ENCODE data around the gene AMER3.

Gene AMER3

DNA sequence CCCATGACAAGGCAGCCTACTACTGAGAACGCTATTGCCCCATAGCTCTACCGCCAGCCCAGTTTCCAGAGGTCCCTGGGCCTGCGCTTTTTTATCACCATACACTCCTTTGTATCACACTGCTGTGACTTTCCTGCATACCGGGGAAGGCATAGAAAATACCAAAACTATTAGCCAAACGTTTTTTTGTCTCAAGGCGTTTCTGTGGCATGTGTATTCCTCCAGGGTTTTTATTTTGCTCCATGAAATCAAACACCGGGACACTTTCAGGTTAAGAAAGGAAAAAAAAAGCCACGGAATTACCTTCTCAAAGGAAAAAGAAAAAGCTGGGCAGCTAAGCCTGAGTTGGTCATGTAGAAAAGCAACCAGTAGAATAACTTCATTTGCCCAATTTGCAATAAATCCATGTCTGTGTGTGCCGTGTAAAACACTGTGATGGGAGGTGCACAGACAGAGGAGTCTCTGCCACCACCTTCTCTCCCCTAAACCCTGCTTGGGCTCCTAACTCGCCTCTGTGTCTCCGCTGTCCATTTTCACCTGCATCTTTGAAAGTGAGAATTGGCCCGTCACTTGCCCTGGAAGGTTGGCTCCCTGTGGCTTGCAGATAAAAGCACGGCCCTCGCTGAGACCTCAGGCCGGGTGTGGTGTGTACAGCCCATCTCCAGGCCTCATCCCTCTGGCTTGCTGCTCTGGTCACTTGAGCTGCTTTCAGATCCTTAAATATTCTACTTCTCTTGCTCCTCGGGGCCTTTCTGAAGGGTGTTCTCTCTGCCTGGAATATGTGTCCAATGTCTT lies 1.7 kb downstream of the AMER3 start:
- no peaks in the 10 kb centered on the region for H3K36me3 ChIP-seq (ENCODE audit: insufficient read depth, insufficient read length, low read length)
- DNase-seq (ENCODE audit: low read depth, low spot score): no peak
- no peaks in the 10 kb centered on the region for H3K4me1 ChIP-seq (ENCODE audit: insufficient read depth, insufficient read length)
- TF ChIP-seq SUZ12 (IDR thresholded peaks at IDR 0.05; ENCODE audit: extremely low read depth, insufficient read depth, insufficient read length): no peak
- TF ChIP-seq ZNF274 (IDR thresholded peaks at IDR 0.05; ENCODE audit: low read depth, low read length): no peak
- TF ChIP-seq YY1 (IDR thresholded peaks at IDR 0.05; ENCODE audit: insufficient read depth, insufficient read length): no peak
- H3K9me3 ChIP-seq (ENCODE audit: insufficient read depth, low read length): no peaks in the 10 kb centered on the region
- peak overlapping the region; percentile 47 for H3K4me3 ChIP-seq (ENCODE audit: insufficient read length, low read depth)
- no peak overlapping the region for H3K9ac ChIP-seq (ENCODE audit: insufficient read length, low read depth)
- H3K27me3 ChIP-seq (ENCODE audit: insufficient read depth, insufficient read length): peaks cover 48% of the 10 kb centered on the region

- Histone ChIP-seq H3K4me1 (ENCODE audit: insufficient read depth, insufficient read length) (no peaks in the 10 kb centered on the region), H3K36me3 (ENCODE audit: insufficient read depth, insufficient read length, low read length) (no peaks in the 10 kb centered on the region), H3K27me3 (ENCODE audit: insufficient read depth, insufficient read length) (peaks cover 36% of the 10 kb centered on the region), H3K4me3 (ENCODE audit: insufficient read length, low read depth) (no peak overlapping the region), H3K9ac (ENCODE audit: insufficient read length, low read depth) (no peak overlapping the region), H3K9me3 (ENCODE audit: insufficient read depth, low read length) (no peaks in the 10 kb centered on the region)
- DNase-seq (ENCODE audit: low read depth, low spot score): no peak
- TF ChIP-seq ZNF274 (IDR thresholded peaks at IDR 0.05; ENCODE audit: low read depth, low read length) (no peak), SUZ12 (IDR thresholded peaks at IDR 0.05; ENCODE audit: extremely low read depth, insufficient read depth, insufficient read length) (no peak)
Observed at GRCh38 chr2:130759906-130760753, 4.8 kb downstream of the AMER3 start.

DNA sequence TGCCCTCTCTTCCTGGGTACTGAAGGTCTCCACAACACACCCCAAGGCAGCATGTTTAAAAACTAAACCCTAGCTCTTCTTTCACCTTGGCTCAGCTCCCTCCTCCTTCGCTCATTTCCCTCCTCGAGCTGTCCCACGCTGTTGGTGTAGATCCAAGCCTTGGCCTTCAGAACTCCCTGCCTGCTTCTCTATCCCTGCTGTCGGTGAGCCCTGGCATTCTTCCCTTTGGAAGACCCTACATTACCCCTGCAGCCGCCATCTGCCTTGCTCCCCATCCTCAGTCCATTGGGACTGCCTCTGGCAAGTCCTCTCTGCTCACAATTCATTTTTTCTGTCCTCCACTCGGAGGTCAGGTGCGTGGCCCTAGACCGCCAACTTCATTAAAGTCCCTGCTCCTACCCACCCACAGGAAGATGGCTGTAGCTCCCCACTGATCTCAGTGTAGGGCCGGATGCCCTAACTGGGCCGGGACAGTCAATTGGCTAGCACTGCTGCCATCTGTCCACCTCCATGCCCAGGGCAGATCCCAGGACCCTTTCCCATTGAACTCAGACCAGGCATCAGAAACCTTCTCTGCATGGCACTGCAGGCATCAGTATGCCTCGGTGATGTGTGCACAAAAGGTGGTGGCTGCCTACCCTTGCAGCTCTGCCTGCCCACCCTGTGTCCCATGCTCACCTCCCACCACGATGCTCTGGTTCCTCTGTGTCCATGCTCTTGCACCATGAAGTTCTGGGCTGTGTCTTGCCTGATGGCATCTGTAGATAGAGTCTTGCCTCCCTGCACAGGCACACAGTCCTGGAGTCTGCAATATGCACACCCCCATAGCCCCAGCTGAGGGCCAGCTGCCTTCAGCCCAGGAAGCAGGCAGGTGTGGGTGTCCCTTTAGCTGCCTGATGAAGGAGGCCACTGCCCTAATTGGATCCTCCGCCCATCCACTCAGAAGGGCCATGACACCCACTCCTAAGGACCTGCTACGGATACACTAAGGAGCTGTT lies 5.7 kb downstream of the AMER3 start:
- H3K4me3 ChIP-seq (ENCODE audit: insufficient read length, low read depth): no peak overlapping the region
- no peaks in the 10 kb centered on the region for H3K9me3 ChIP-seq (ENCODE audit: insufficient read depth, low read length)
- H3K9ac ChIP-seq (ENCODE audit: insufficient read length, low read depth): no peak overlapping the region
- no peaks in the 10 kb centered on the region for H3K36me3 ChIP-seq (ENCODE audit: insufficient read depth, insufficient read length, low read length)
- no peak for DNase-seq (ENCODE audit: low read depth, low spot score)
- TF ChIP-seq SUZ12 (IDR thresholded peaks at IDR 0.05; ENCODE audit: extremely low read depth, insufficient read depth, insufficient read length) (no peak), YY1 (IDR thresholded peaks at IDR 0.05; ENCODE audit: insufficient read depth, insufficient read length) (no peak)
- H3K27me3 ChIP-seq (ENCODE audit: insufficient read depth, insufficient read length): peaks cover 30% of the 10 kb centered on the region
- H3K4me1 ChIP-seq (ENCODE audit: insufficient read depth, insufficient read length): no peaks in the 10 kb centered on the region

- no peaks in the 10 kb centered on the region for H3K36me3 ChIP-seq (ENCODE audit: insufficient read depth, insufficient read length, low read length)
- H3K9ac ChIP-seq (ENCODE audit: insufficient read length, low read depth): no peak overlapping the region
- TF ChIP-seq SUZ12 (IDR thresholded peaks at IDR 0.05; ENCODE audit: extremely low read depth, insufficient read depth, insufficient read length) (no peak), ZNF274 (IDR thresholded peaks at IDR 0.05; ENCODE audit: low read depth, low read length) (no peak), YY1 (IDR thresholded peaks at IDR 0.05; ENCODE audit: insufficient read depth, insufficient read length) (no peak)
- H3K4me1 ChIP-seq (ENCODE audit: insufficient read depth, insufficient read length): no peaks in the 10 kb centered on the region
- H3K27me3 ChIP-seq (ENCODE audit: insufficient read depth, insufficient read length): peaks cover 19% of the 10 kb centered on the region
- H3K4me3 ChIP-seq (ENCODE audit: insufficient read length, low read depth): no peak overlapping the region
- no peaks in the 10 kb centered on the region for H3K9me3 ChIP-seq (ENCODE audit: insufficient read depth, low read length)
- DNase-seq (ENCODE audit: low read depth, low spot score): no peak
Observed at GRCh38 chr2:130762031-130762909, 6.9 kb downstream of the AMER3 start.

DNA sequence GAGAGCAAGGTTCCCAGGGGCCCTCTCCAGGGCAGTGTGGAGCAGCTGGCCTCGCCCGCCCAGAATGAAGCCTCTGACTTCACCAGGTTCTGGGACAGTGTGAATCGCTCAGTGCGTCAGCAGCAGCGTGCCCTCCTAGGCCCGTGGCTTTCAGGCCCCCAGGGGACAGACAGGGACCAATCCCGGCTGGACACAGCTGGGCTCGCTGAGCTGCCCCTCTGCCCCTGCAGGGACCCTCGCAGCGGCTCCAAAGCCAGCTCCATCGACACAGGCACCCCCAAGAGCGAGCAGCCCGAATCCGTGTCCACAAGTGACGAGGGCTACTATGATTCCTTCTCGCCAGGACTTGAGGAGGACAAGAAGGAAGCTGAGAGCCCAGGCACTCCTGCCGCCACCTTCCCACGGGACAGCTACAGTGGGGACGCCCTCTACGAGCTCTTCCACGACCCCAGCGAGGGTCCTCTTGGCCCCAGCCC lies 7.6 kb downstream of the AMER3 start:
- Histone ChIP-seq H3K9ac (ENCODE audit: insufficient read length, low read depth) (no peak overlapping the region), H3K4me1 (ENCODE audit: insufficient read depth, insufficient read length) (no peaks in the 10 kb centered on the region), H3K9me3 (ENCODE audit: insufficient read depth, low read length) (no peaks in the 10 kb centered on the region), H3K36me3 (ENCODE audit: insufficient read depth, insufficient read length, low read length) (no peaks in the 10 kb centered on the region), H3K4me3 (ENCODE audit: insufficient read length, low read depth) (no peak overlapping the region), H3K27me3 (ENCODE audit: insufficient read depth, insufficient read length) (peaks cover 14% of the 10 kb centered on the region)
- TF ChIP-seq SUZ12 (IDR thresholded peaks at IDR 0.05; ENCODE audit: extremely low read depth, insufficient read depth, insufficient read length): no peak
- TF ChIP-seq YY1 (IDR thresholded peaks at IDR 0.05; ENCODE audit: insufficient read depth, insufficient read length): no peak
- TF ChIP-seq ZNF274 (IDR thresholded peaks at IDR 0.05; ENCODE audit: low read depth, low read length): no peak
- no peak for DNase-seq (ENCODE audit: low read depth, low spot score)

GRCh38 chr2:130763405-130763804 lies 8.1 kb downstream of the AMER3 start:
- no peak for DNase-seq (ENCODE audit: low read depth, low spot score)
- no peaks in the 10 kb centered on the region for H3K36me3 ChIP-seq (ENCODE audit: insufficient read depth, insufficient read length, low read length)
- no peaks in the 10 kb centered on the region for H3K9me3 ChIP-seq (ENCODE audit: insufficient read depth, low read length)
- H3K4me1 ChIP-seq (ENCODE audit: insufficient read depth, insufficient read length): no peaks in the 10 kb centered on the region
- peaks cover 11% of the 10 kb centered on the region for H3K27me3 ChIP-seq (ENCODE audit: insufficient read depth, insufficient read length)
- no peak overlapping the region for H3K4me3 ChIP-seq (ENCODE audit: insufficient read length, low read depth)
- no peak overlapping the region for H3K9ac ChIP-seq (ENCODE audit: insufficient read length, low read depth)
- no peak for TF ChIP-seq YY1 (IDR thresholded peaks at IDR 0.05; ENCODE audit: insufficient read depth, insufficient read length)

Measured in NT2/D1 (cell line).